ENCODE data around the gene LXN.

Gene LXN

DNA sequence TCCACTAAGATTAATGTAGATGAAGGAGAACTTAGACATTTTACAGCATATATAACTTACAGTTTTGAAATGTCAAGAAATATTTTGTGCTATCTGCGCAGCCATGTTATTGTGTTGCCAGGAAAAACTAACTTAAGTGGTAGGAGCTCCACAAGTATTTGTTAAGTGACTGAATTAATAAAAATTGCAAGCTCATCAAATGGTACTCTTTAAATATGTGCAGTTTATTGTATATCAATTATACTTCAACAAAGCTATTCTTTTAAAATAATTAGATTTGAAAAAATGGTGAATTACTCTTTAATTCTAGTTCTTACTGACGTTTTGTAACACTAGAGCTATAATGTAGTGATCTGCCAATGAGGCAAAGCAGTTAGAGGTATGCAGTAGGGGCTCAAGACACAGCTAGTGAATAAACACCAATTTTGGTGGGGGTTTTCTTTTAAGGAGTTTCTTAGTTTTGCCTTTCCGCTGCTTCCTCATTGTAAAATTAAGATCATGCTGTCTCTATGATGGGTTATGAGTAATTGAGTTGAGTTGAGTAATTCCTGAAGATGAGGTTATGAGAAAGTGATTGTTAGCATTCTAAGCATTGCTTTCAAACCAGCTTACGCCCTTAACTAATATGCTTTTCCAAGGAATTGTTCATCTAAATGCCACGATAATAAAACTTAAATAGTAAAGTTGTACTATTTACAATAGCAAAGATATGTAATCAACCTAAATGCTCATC is 10.9 kb upstream of the LXN start:
- DNase-seq: peak in 1 of 2 donors; percentile 55
- no peaks in the 10 kb centered on the region for H3K9me3 ChIP-seq (ENCODE audit: insufficient read depth, low read depth, low read length)
- H2AFZ ChIP-seq (ENCODE audit: insufficient read depth, low read length, poor library complexity): no peak overlapping the region
- peaks cover 0 to 2% of the 10 kb centered on the region in 2 experiments for H3K36me3 ChIP-seq (ENCODE audit: control insufficient read depth in 1 of 2, insufficient read depth in 2 of 2, low read length in 2 of 2)
- no peaks in the 10 kb centered on the region for H3K4me1 ChIP-seq (ENCODE audit: control insufficient read depth in 1 of 2, insufficient read depth in 2 of 2, low read length in 2 of 2)
- H4K12ac ChIP-seq (ENCODE audit: low read depth, low read length): no peak overlapping the region
- H3K4me2 ChIP-seq (ENCODE audit: low read length): no peak overlapping the region
- H3K23ac ChIP-seq (ENCODE audit: low read length): no peak overlapping the region
- H4K91ac ChIP-seq (ENCODE audit: low read depth, low read length): no peak overlapping the region
- H3K18ac ChIP-seq (ENCODE audit: low read length): no peak overlapping the region
- no peak overlapping the region for H3K9ac ChIP-seq (ENCODE audit: low read length)
- WGBS (ENCODE audit: extremely low coverage, insufficient coverage, insufficient read length): no CpG with 5 or more reads among the region's 5 CpGs
- no peak overlapping the region for H3K4ac ChIP-seq (ENCODE audit: low read depth, low read length)
- no peak overlapping the region for H2BK12ac ChIP-seq (ENCODE audit: low read length)
- H2BK120ac ChIP-seq (ENCODE audit: insufficient read depth, low read length, poor library complexity): no peak overlapping the region
- H3K79me1 ChIP-seq (ENCODE audit: low read length): no peaks in the 10 kb centered on the region
- H3K27ac ChIP-seq (ENCODE audit: low read depth, low read length): no peak overlapping the region
- H4K8ac ChIP-seq (ENCODE audit: low read depth, low read length): no peak overlapping the region
- H2BK5ac ChIP-seq (ENCODE audit: low read depth, low read length, poor library complexity): no peak overlapping the region
- no peak overlapping the region for H2AK5ac ChIP-seq (ENCODE audit: low read length)
- no peaks in the 10 kb centered on the region for H3K27me3 ChIP-seq (ENCODE audit: insufficient read depth, low read length)
- no peak overlapping the region for H3K14ac ChIP-seq (ENCODE audit: low read length)
- H3K4me3 ChIP-seq (ENCODE audit: low read depth, low read length): no peak overlapping the region
- H3K79me2 ChIP-seq (ENCODE audit: control insufficient read depth, insufficient read depth, low read length, poor library complexity): no peaks in the 10 kb centered on the region

GRCh38 chr3:158680861-158681260 is 8.4 kb upstream of the LXN start:
- Histone ChIP-seq H2BK5ac (ENCODE audit: low read depth, low read length, poor library complexity) (no peak overlapping the region), H4K91ac (ENCODE audit: low read depth, low read length) (no peak overlapping the region), H3K79me2 (ENCODE audit: control insufficient read depth, insufficient read depth, low read length, poor library complexity) (no peaks in the 10 kb centered on the region), H3K23ac (ENCODE audit: low read length) (no peak overlapping the region), H3K27ac (ENCODE audit: low read depth, low read length) (no peak overlapping the region), H3K4me2 (ENCODE audit: low read length) (no peak overlapping the region), H3K14ac (ENCODE audit: low read length) (no peak overlapping the region), H3K9ac (ENCODE audit: low read length) (no peak overlapping the region), H2BK12ac (ENCODE audit: low read length) (no peak overlapping the region), H3K27me3 (ENCODE audit: insufficient read depth, low read length) (no peaks in the 10 kb centered on the region), H2AFZ (ENCODE audit: insufficient read depth, low read length, poor library complexity) (no peak overlapping the region), H3K79me1 (ENCODE audit: low read length) (no peaks in the 10 kb centered on the region), H2BK120ac (ENCODE audit: insufficient read depth, low read length, poor library complexity) (no peak overlapping the region), H2AK5ac (ENCODE audit: low read length) (no peak overlapping the region), H4K8ac (ENCODE audit: low read depth, low read length) (no peak overlapping the region), H3K4me1 (ENCODE audit: control insufficient read depth in 1 of 2, insufficient read depth in 2 of 2, low read length in 2 of 2) (no peaks in the 10 kb centered on the region), H3K4ac (ENCODE audit: low read depth, low read length) (no peak overlapping the region), H3K9me3 (ENCODE audit: insufficient read depth, low read depth, low read length) (no peaks in the 10 kb centered on the region), H4K12ac (ENCODE audit: low read depth, low read length) (no peak overlapping the region), H3K36me3 (ENCODE audit: control insufficient read depth in 1 of 2, insufficient read depth in 2 of 2, low read length in 2 of 2) (peaks cover 2 to 3% of the 10 kb centered on the region in 2 experiments), H3K4me3 (ENCODE audit: low read depth, low read length) (no peak overlapping the region), H3K18ac (ENCODE audit: low read length) (no peak overlapping the region)
- no CpG with 5 or more reads among the region's 2 CpGs for WGBS (ENCODE audit: extremely low coverage, insufficient coverage, insufficient read length)
- no peak for DNase-seq

GRCh38 chr3:158679547-158680000 is 7.1 kb upstream of the LXN start:
- Histone ChIP-seq H3K4me1 (ENCODE audit: control insufficient read depth in 1 of 2, insufficient read depth in 2 of 2, low read length in 2 of 2) (no peaks in the 10 kb centered on the region), H2AK5ac (ENCODE audit: low read length) (no peak overlapping the region), H3K4me2 (ENCODE audit: low read length) (no peak overlapping the region), H3K4ac (ENCODE audit: low read depth, low read length) (no peak overlapping the region), H3K36me3 (ENCODE audit: control insufficient read depth in 1 of 2, insufficient read depth in 2 of 2, low read length in 2 of 2) (peaks cover 2 to 3% of the 10 kb centered on the region in 2 experiments), H2AFZ (ENCODE audit: insufficient read depth, low read length, poor library complexity) (no peak overlapping the region), H3K23ac (ENCODE audit: low read length) (no peak overlapping the region), H3K79me2 (ENCODE audit: control insufficient read depth, insufficient read depth, low read length, poor library complexity) (no peaks in the 10 kb centered on the region), H3K18ac (ENCODE audit: low read length) (no peak overlapping the region), H4K8ac (ENCODE audit: low read depth, low read length) (no peak overlapping the region), H2BK12ac (ENCODE audit: low read length) (no peak overlapping the region), H2BK5ac (ENCODE audit: low read depth, low read length, poor library complexity) (no peak overlapping the region), H3K14ac (ENCODE audit: low read length) (no peak overlapping the region), H4K91ac (ENCODE audit: low read depth, low read length) (no peak overlapping the region), H3K27ac (ENCODE audit: low read depth, low read length) (no peak overlapping the region), H3K9me3 (ENCODE audit: insufficient read depth, low read depth, low read length) (no peaks in the 10 kb centered on the region), H3K9ac (ENCODE audit: low read length) (no peak overlapping the region), H2BK120ac (ENCODE audit: insufficient read depth, low read length, poor library complexity) (no peak overlapping the region), H3K79me1 (ENCODE audit: low read length) (no peaks in the 10 kb centered on the region), H4K12ac (ENCODE audit: low read depth, low read length) (no peak overlapping the region), H3K4me3 (ENCODE audit: low read depth, low read length) (no peak overlapping the region), H3K27me3 (ENCODE audit: insufficient read depth, low read length) (no peaks in the 10 kb centered on the region)
- no CpG with 5 or more reads among the region's 1 CpG for WGBS (ENCODE audit: extremely low coverage, insufficient coverage, insufficient read length)
- DNase-seq: no peak

DNA sequence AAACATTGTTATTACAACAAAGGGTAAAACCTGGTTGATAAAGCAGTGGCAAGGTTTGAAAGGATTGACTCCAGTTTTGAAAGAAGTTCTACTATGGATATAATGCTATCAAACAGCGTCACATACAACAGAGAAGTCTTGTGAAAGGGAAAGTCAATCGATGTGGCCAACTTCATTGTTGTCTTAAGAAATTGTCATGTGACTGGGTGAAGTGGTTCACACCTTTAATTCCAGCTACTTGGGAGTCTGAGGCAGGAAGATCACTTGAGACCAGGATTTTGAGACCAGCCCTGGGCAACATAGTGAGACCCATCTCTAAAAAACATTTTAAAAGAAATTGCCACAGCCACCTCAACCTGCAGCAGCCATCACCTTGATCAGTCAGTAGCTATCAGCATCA is 6.2 kb upstream of the LXN start:
- Histone ChIP-seq H4K12ac (ENCODE audit: low read depth, low read length) (no peak overlapping the region), H3K4me2 (ENCODE audit: low read length) (no peak overlapping the region), H3K14ac (ENCODE audit: low read length) (no peak overlapping the region), H3K18ac (ENCODE audit: low read length) (no peak overlapping the region), H4K8ac (ENCODE audit: low read depth, low read length) (no peak overlapping the region), H3K9me3 (ENCODE audit: insufficient read depth, low read depth, low read length) (no peaks in the 10 kb centered on the region), H2BK120ac (ENCODE audit: insufficient read depth, low read length, poor library complexity) (no peak overlapping the region), H3K4me1 (ENCODE audit: control insufficient read depth in 1 of 2, insufficient read depth in 2 of 2, low read length in 2 of 2) (no peaks in the 10 kb centered on the region), H2BK12ac (ENCODE audit: low read length) (no peak overlapping the region), H3K79me2 (ENCODE audit: control insufficient read depth, insufficient read depth, low read length, poor library complexity) (no peaks in the 10 kb centered on the region), H2AFZ (ENCODE audit: insufficient read depth, low read length, poor library complexity) (no peak overlapping the region), H3K9ac (ENCODE audit: low read length) (no peak overlapping the region), H3K4ac (ENCODE audit: low read depth, low read length) (no peak overlapping the region), H3K27me3 (ENCODE audit: insufficient read depth, low read length) (no peaks in the 10 kb centered on the region), H3K23ac (ENCODE audit: low read length) (no peak overlapping the region), H2BK5ac (ENCODE audit: low read depth, low read length, poor library complexity) (no peak overlapping the region), H2AK5ac (ENCODE audit: low read length) (no peak overlapping the region), H3K36me3 (ENCODE audit: control insufficient read depth in 1 of 2, insufficient read depth in 2 of 2, low read length in 2 of 2) (peaks cover 1 to 3% of the 10 kb centered on the region in 2 experiments), H4K91ac (ENCODE audit: low read depth, low read length) (no peak overlapping the region), H3K4me3 (ENCODE audit: low read depth, low read length) (no peak overlapping the region), H3K27ac (ENCODE audit: low read depth, low read length) (no peak overlapping the region), H3K79me1 (ENCODE audit: low read length) (no peaks in the 10 kb centered on the region)
- DNase-seq: no peak
- WGBS (ENCODE audit: extremely low coverage, insufficient coverage, insufficient read length): no CpG with 5 or more reads among the region's 2 CpGs

All from trophoblast cell (in vitro differentiated cells and primary cell).